ENCODE measurements around the gene ZNF267.

- TF ChIP-seq SUZ12 (IDR thresholded peaks at IDR 0.05; ENCODE audit: extremely low read depth, insufficient read depth, insufficient read length) (no peak), YY1 (IDR thresholded peaks at IDR 0.05; ENCODE audit: insufficient read depth, insufficient read length) (no peak), ZNF274 (IDR thresholded peaks at IDR 0.05; ENCODE audit: low read depth, low read length) (no peak)
These were observed 1.7 kb downstream of the ZNF267 start for GRCh38 chr16:31875112-31875803.
